HG03457 (cell line): ENCODE measurements around the gene HPCAL1.
"Not testable (repeated sequence)": the region's sequence is repeated elsewhere in the genome, so short reads cannot be mapped to it uniquely, and the experiment has no call there.

Source experiments
- ATAC-seq: cut with Tn5 transposase; IDR thresholded peaks from one replicate; pipeline ENCODE4 v1.9.1; 2021; ENCODE audit warnings: moderate number of reproducible peaks; ENCODE audit not compliant: unreplicated experiment

HPCAL1 gene

GRCh38 chr2:10302479-10303180, at the start of gene HPCAL1:
Gene HPCAL1, plus strand, starts transcription at chr2:10302904. Its CDS starts 116,854 bp downstream, at chr2:10419758.
- ATAC-seq: peak; percentile 65

- no peak for ATAC-seq
These were observed 48.9 kb upstream of the HPCAL1 start for GRCh38 chr2:10253596-10254372.

- ATAC-seq: no peak
These were observed 48.1 kb upstream of the HPCAL1 start for GRCh38 chr2:10254373-10255188.

- no peak for ATAC-seq
These were observed 47.3 kb upstream of the HPCAL1 start for GRCh38 chr2:10255189-10256030.

GRCh38 chr2:10256031-10256514, 46.6 kb upstream of the HPCAL1 start:
- ATAC-seq: no peak

GRCh38 chr2:10256515-10257031, 46.1 kb upstream of the HPCAL1 start:
- ATAC-seq: no peak

- ATAC-seq: no peak
These were observed 45.7 kb upstream of the HPCAL1 start for GRCh38 chr2:10257036-10257435.

GRCh38 chr2:10257500-10258147, 45.1 kb upstream of the HPCAL1 start:
- no peak for ATAC-seq

GRCh38 chr2:10258326-10258725, 44.4 kb upstream of the HPCAL1 start:
- no peak for ATAC-seq

GRCh38 chr2:10258726-10259125, 44.0 kb upstream of the HPCAL1 start:
- no peak for ATAC-seq

- ATAC-seq: no peak
These were observed 42.6 kb upstream of the HPCAL1 start for GRCh38 chr2:10260130-10260529.

GRCh38 chr2:10263526-10263925, 39.2 kb upstream of the HPCAL1 start:
- ATAC-seq: not testable (repeated sequence)

GRCh38 chr2:10264506-10265328, 38.0 kb upstream of the HPCAL1 start:
- ATAC-seq: no peak

GRCh38 chr2:10265329-10266132, 37.2 kb upstream of the HPCAL1 start:
- no peak for ATAC-seq

GRCh38 chr2:10266133-10266620, 36.5 kb upstream of the HPCAL1 start:
- ATAC-seq: no peak

GRCh38 chr2:10267036-10267435, 35.7 kb upstream of the HPCAL1 start:
- no peak for ATAC-seq

- no peak for ATAC-seq
These were observed 34.9 kb upstream of the HPCAL1 start for GRCh38 chr2:10267551-10268465.
